Glutamatergic neuron (in vitro differentiated cells): Measurements from ENCODE around the gene TIAM2. TPM values are rescaled to one million over a fixed set of nuclear protein-coding genes. Genes with fewer than 3 reads are reported as not detected.

ENCODE experiments used
- DNase-seq: peaks from one replicate; pipeline ENCODE4 v3.0.0; 2022
- H3K27ac Mint-ChIP-seq: one replicate; pipeline ENCODE4 v1.8.0; 2020; ENCODE audit warnings: mild to moderate bottlenecking, mixed read lengths, inconsistent platforms; ENCODE audit not compliant: unreplicated experiment
- H3K27me3 Mint-ChIP-seq: one replicate; pipeline ENCODE4 v1.8.0; 2020; ENCODE audit warnings: mild to moderate bottlenecking, moderate library complexity, mixed read lengths, inconsistent platforms; ENCODE audit not compliant: unreplicated experiment
- H3K36me3 Mint-ChIP-seq: one replicate; pipeline ENCODE4 v1.8.0; 2020; ENCODE audit warnings: mild to moderate bottlenecking, mixed read lengths, inconsistent platforms; ENCODE audit not compliant: unreplicated experiment
- H3K4me1 Mint-ChIP-seq: one replicate; pipeline ENCODE4 v1.8.0; 2020; ENCODE audit warnings: mild to moderate bottlenecking, low read depth, mixed read lengths, inconsistent platforms; ENCODE audit not compliant: unreplicated experiment
- H3K4me3 Mint-ChIP-seq: one replicate; pipeline ENCODE4 v1.8.0; 2020; ENCODE audit warnings: mild to moderate bottlenecking, mixed read lengths, inconsistent platforms; ENCODE audit not compliant: unreplicated experiment
- H3K9me3 Mint-ChIP-seq: one replicate; pipeline ENCODE4 v1.8.0; 2020; ENCODE audit warnings: mild to moderate bottlenecking, moderate library complexity, mixed read lengths, inconsistent platforms; ENCODE audit not compliant: unreplicated experiment
- CTCF ChIP-seq: fragments of 200-600 bp; sonication (generic); IDR thresholded peaks from one replicate; pipeline ENCODE4 v1.5.0; 2021; ENCODE audit not compliant: partially characterized antibody, unreplicated experiment
- total RNA-seq: library from RNA; stranded (reverse); fragmentation: NEBNext Ultra II Directional; extraction: Animal tissue kit (Norgen Biotek cat#: 25700); gene quantifications from one replicate; pipeline ENCODE4 v1.2.1, GENCODE V29; 2021; ENCODE audit not compliant: unreplicated experiment

The TIAM2 gene
- total RNA-seq, 1 donor from 2014 or later = 113 TPM

GRCh38 chr6:155075930-155076695 is 81.0 kb downstream of the TIAM2 start:
- H3K27me3 Mint-ChIP-seq = peaks cover 2% of the 10 kb centered on the region
- peaks cover 56% of the 10 kb centered on the region for H3K4me1 Mint-ChIP-seq
- TF ChIP-seq CTCF = no peak
- peak overlapping the region; percentile 56 for H3K4me3 Mint-ChIP-seq
- H3K36me3 Mint-ChIP-seq = peaks cover 2% of the 10 kb centered on the region
- peaks cover 6% of the 10 kb centered on the region for H3K9me3 Mint-ChIP-seq
- no peak overlapping the region for H3K27ac Mint-ChIP-seq
- DNase-seq = no peak

DNA sequence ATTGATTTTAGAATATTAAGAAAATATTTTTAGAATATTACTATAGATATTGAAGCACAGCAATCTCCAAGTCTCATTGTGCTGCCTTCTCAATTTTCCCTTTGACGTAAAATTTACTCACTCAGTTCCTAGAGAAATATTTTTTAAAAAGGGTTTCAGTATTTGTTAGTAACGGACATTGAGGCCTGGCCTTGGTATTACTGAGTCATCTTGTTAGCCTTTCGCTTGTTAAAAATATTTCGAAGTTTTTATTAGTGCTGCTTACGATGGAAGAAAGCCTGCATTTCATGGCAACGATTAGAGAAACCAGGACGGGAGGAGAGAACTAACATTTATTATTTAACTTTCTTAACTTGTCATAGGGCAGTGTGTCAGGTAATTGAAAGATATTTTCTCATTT is 82.2 kb downstream of the TIAM2 start:
- peaks cover 63% of the 10 kb centered on the region for H3K4me1 Mint-ChIP-seq
- peak overlapping the region; percentile 11 for H3K27ac Mint-ChIP-seq
- H3K36me3 Mint-ChIP-seq = no peaks in the 10 kb centered on the region
- H3K4me3 Mint-ChIP-seq = no peak overlapping the region
- peaks cover 9% of the 10 kb centered on the region for H3K9me3 Mint-ChIP-seq
- DNase-seq = no peak
- no peak for TF ChIP-seq CTCF
- H3K27me3 Mint-ChIP-seq = peaks cover 2% of the 10 kb centered on the region

- peak overlapping the region; percentile 81 for H3K27ac Mint-ChIP-seq
- no peak overlapping the region for H3K4me3 Mint-ChIP-seq
- no peaks in the 10 kb centered on the region for H3K36me3 Mint-ChIP-seq
- peaks cover 2% of the 10 kb centered on the region for H3K27me3 Mint-ChIP-seq
- peaks cover 60% of the 10 kb centered on the region for H3K4me1 Mint-ChIP-seq
- H3K9me3 Mint-ChIP-seq = peaks cover 9% of the 10 kb centered on the region
- no peak for DNase-seq
- TF ChIP-seq CTCF = no peak
Measured at GRCh38 chr6:155077784-155078183, 82.7 kb downstream of the TIAM2 start.

- Mint-ChIP-seq H3K27ac (peak overlapping the region; percentile 81), H3K27me3 (peaks cover 2% of the 10 kb centered on the region), H3K4me1 (peaks cover 63% of the 10 kb centered on the region), H3K4me3 (peak overlapping the region; percentile 35), H3K9me3 (peaks cover 10% of the 10 kb centered on the region), H3K36me3 (no peaks in the 10 kb centered on the region)
- DNase-seq = peak; percentile 36
- no peak for TF ChIP-seq CTCF
Measured at GRCh38 chr6:155078331-155078745, 83.2 kb downstream of the TIAM2 start.

DNA sequence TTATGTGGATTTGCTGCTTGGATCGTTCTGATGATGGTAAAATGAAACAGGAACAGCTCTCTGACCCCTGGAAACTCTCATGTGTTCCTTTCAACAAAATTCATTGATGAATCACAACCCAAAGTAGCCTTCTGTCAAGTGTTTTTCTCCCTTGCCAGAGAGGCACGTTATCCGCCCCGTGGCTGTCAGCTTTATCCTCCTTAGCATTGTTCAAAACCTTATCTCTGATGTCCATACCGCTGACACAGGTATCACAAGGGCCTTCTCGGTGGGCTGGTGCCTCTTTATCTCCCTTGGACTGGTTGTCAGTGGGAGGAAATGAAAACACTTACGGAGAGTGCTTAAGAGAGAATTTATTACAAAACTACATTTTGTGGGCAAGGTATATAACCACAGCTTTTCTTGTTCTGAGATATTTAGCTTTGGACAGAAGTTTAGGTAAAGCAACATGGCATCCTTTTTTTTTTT is 84.9 kb downstream of the TIAM2 start:
- H3K36me3 Mint-ChIP-seq = no peaks in the 10 kb centered on the region
- peaks cover 8% of the 10 kb centered on the region for H3K9me3 Mint-ChIP-seq
- no peaks in the 10 kb centered on the region for H3K27me3 Mint-ChIP-seq
- no peak overlapping the region for H3K4me3 Mint-ChIP-seq
- no peak for DNase-seq
- H3K27ac Mint-ChIP-seq = peak overlapping the region; percentile 90
- no peak for TF ChIP-seq CTCF
- H3K4me1 Mint-ChIP-seq = peaks cover 72% of the 10 kb centered on the region
